Vagina (tissue), 2 donors: ENCODE measurements around the gene EFHD1. TPM values are rescaled to one million over a fixed set of nuclear protein-coding genes. Genes with fewer than 3 reads are reported as not detected.

Source experiments
- DNase-seq, 2 donors: peaks; one replicate each; pipeline ENCODE4 v3.0.0-alpha.2; 2017; ENCODE audit errors: extremely low spot score in 2 of 2
- H3K27ac ChIP-seq: fragments of 200-600 bp; sonication (generic); one replicate; pipeline ENCODE4 v1.5.1; 2019
- H3K27me3 ChIP-seq: fragments of 200-600 bp; sonication (generic); one replicate; pipeline ENCODE4 v1.5.1; 2019
- H3K36me3 ChIP-seq, 2 donors: fragments of 200-600 bp; sonication (generic); one replicate each; pipeline ENCODE4 v1.5.1; 2017 to 2019
- H3K4me1 ChIP-seq: fragments of 200-600 bp; sonication (generic); one replicate; pipeline ENCODE4 v1.5.1; 2019
- H3K4me3 ChIP-seq, 2 donors: fragments of 200-600 bp; sonication (generic); 1 replicate in 1 of 2; 2 replicates in 1 of 2; pipeline ENCODE4 v1.5.1; 2016 to 2019
- H3K9me3 ChIP-seq: fragments of 200-600 bp; sonication (generic); one replicate; pipeline ENCODE4 v1.5.1; 2019
- POLR2A ChIP-seq, 2 donors: fragments of 450-650 bp; IDR thresholded peaks; one replicate each; pipeline ENCODE4 v1.6.1; 2017; ENCODE audit warnings: antibody characterized with exemption in 2 of 2, mild to moderate bottlenecking in 2 of 2, moderate library complexity in 2 of 2
- POLR2AphosphoS5 ChIP-seq, 2 donors: sonication (generic); formaldehyde crosslinking; IDR thresholded peaks; one replicate each; pipeline ENCODE4 v1.9.0; 2017; ENCODE audit warnings: antibody characterized with exemption in 2 of 2, mild to moderate bottlenecking in 2 of 2, low read depth in 1 of 2; ENCODE audit not compliant: insufficient read depth in 1 of 2
- intact Hi-C: fragments of 100-400 bp; cut with DNase I; formaldehyde crosslinking; loops from one replicate; pipeline ENCODE4 v1.15.1; 2023
- total RNA-seq: library from RNA; depleted of rRNA; stranded (reverse); fragments of >200 nt; gene quantifications from one replicate; pipeline ENCODE4 v1.2.3, GENCODE V29; 2016
- TF ChIP-seq, protein P1 (sequence below), 3 experiments: fragments of 450-650 bp in 2 of 3; fragments of 200-600 bp in 1 of 3; sonication (generic) in 1 of 3; IDR thresholded peaks; one replicate each; pipeline ENCODE4 v1.5.1; 2017 to 2019; ENCODE audit warnings: antibody characterized with exemption in 3 of 3, mild to moderate bottlenecking in 2 of 3, moderate library complexity in 2 of 3

EFHD1 gene
- total RNA-seq, 1 donor from 2014 or later: 22.6 TPM

DNA sequence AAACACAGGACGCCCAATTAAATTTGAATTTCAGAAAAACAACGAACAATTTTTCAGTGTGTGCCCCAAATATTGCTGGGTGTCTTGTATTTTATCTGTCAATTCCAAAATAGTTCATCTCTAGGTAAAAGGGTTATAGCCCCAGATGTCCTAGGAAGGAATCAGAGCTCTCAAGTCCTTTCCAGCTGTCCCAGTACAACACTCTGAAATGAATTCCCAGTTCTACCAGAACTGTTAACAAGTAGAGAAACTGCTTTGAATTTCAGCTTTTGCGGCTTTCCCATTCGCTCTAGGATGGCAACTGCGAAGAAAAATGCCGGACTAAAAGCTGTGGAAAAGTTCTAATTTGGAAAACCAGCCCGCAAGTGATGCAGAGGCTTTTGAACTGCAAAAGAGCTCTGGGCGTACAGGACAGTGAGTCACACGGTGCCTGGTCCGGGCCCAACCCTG lies 63.2 kb downstream of the EFHD1 start:
- TF ChIP-seq POLR2A (IDR thresholded peaks at IDR 0.05) (no peak), POLR2AphosphoS5 (IDR thresholded peaks at IDR 0.05; ENCODE audit: insufficient read depth in 1 of 2, low read depth in 1 of 2) (no peak)
- TF ChIP-seq, protein P1, sequence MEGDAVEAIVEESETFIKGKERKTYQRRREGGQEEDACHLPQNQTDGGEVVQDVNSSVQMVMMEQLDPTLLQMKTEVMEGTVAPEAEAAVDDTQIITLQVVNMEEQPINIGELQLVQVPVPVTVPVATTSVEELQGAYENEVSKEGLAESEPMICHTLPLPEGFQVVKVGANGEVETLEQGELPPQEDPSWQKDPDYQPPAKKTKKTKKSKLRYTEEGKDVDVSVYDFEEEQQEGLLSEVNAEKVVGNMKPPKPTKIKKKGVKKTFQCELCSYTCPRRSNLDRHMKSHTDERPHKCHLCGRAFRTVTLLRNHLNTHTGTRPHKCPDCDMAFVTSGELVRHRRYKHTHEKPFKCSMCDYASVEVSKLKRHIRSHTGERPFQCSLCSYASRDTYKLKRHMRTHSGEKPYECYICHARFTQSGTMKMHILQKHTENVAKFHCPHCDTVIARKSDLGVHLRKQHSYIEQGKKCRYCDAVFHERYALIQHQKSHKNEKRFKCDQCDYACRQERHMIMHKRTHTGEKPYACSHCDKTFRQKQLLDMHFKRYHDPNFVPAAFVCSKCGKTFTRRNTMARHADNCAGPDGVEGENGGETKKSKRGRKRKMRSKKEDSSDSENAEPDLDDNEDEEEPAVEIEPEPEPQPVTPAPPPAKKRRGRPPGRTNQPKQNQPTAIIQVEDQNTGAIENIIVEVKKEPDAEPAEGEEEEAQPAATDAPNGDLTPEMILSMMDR (IDR thresholded peaks at IDR 0.05): no peak
- no peaks in the 10 kb centered on the region for H3K9me3 ChIP-seq
- DNase-seq: no peak
- H3K27me3 ChIP-seq: no peaks in the 10 kb centered on the region
- peaks cover 37% of the 10 kb centered on the region for H3K4me1 ChIP-seq
- intact Hi-C loops: loop anchor here (5.0 kb wide), 1 partner anchor 1084 kb away; no protein-coding TSS in a partner anchor
- peak overlapping the region; percentile 97 for H3K27ac ChIP-seq
- no peaks in the 10 kb centered on the region for H3K36me3 ChIP-seq
- peak overlapping the region; percentile 85 to 93 for H3K4me3 ChIP-seq

DNA sequence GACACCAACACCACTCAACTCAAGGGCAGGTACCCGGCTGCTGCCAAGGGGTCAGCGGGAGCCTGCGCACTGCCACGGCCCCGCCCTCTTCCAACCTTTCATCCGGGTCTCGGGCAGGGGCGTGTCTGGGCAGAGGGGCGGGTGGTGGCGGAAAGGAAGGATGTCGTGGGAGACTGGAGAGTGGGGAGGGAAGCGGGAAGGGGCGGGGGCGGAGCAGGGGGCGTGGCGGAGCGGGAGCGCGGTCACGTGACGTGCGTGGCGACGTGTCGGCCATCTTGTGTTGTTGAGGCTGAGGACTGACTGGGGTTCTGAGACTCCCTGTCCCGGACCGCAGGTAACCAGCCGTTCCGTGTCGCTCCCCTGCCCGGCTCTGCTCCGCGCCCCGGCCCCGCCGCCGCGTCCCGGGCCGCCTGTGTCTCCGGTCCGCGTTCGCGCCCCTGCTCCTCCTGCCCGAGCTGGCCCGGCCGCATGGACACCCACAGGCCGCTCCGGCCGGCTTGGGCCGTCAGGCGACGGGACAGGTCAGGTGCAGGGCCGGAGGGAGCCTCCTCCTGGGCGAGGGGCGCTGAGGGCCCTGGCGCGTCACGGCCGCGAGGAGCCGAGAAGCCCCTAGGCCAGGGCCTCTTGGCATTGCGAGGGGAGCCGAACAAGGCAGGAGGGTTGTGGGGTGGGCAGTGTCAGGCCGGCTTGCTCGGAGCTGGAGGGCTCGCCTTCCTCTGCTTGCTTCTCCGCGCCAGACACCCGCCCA lies 63.8 kb downstream of the EFHD1 start, which contains the start of gene GIGYF2:
GIGYF2 (plus strand) TSS at position 273 of the 748 bp plus-strand sequence. CDS start 37,867 bp downstream, outside the sequence.
- Histone ChIP-seq H3K4me1 (peaks cover 42% of the 10 kb centered on the region), H3K4me3 (peak within 1 kb of the TSS; percentile 85 to 93), H3K9me3 (no peaks in the 10 kb centered on the region), H3K27ac (peak within 1 kb of the TSS; percentile 97), H3K27me3 (no peaks in the 10 kb centered on the region), H3K36me3 (no peaks in the 10 kb centered on the region)
- intact Hi-C loops: loop anchor here (5.0 kb wide), 1 partner anchor 1085 kb away; no protein-coding TSS in a partner anchor
- TF ChIP-seq, protein P1 (IDR thresholded peaks at IDR 0.05): no peak
- TF ChIP-seq POLR2AphosphoS5 (IDR thresholded peaks at IDR 0.05; ENCODE audit: insufficient read depth in 1 of 2, low read depth in 1 of 2) (peak; percentile 73 to 89), POLR2A (IDR thresholded peaks at IDR 0.05) (peak in 1 of 2 donors; percentile 45)
- peak in 1 of 2 donors; percentile 98 for DNase-seq

DNA sequence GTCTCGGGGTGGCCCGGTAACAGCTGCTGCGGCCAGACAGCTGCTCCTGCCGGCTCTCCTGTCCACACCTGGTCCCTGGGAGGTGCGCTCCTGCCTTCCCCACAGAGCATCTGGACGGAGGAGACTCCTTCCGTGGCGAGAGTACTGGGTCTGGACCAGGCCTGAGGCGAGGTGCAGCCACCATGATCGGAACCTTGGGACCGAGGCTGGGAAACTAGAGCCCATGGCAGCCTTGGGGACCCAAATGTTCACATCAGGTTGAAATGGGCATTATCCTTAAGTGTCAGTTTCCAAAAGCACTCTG lies 64.4 kb downstream of the EFHD1 start:
- peak overlapping the region; percentile 97 for H3K27ac ChIP-seq
- H3K27me3 ChIP-seq: no peaks in the 10 kb centered on the region
- no peaks in the 10 kb centered on the region for H3K36me3 ChIP-seq
- H3K4me1 ChIP-seq: peaks cover 45% of the 10 kb centered on the region
- peak in 1 of 2 donors; percentile 8 for TF ChIP-seq POLR2AphosphoS5 (IDR thresholded peaks at IDR 0.05; ENCODE audit: insufficient read depth in 1 of 2, low read depth in 1 of 2)
- TF ChIP-seq, protein P1 (IDR thresholded peaks at IDR 0.05): no peak
- DNase-seq: no peak
- intact Hi-C loops: loop anchor here (5.0 kb wide), 1 partner anchor 1085 kb away; no protein-coding TSS in a partner anchor
- H3K9me3 ChIP-seq: no peaks in the 10 kb centered on the region
- H3K4me3 ChIP-seq: peak overlapping the region; percentile 85 to 93

DNA sequence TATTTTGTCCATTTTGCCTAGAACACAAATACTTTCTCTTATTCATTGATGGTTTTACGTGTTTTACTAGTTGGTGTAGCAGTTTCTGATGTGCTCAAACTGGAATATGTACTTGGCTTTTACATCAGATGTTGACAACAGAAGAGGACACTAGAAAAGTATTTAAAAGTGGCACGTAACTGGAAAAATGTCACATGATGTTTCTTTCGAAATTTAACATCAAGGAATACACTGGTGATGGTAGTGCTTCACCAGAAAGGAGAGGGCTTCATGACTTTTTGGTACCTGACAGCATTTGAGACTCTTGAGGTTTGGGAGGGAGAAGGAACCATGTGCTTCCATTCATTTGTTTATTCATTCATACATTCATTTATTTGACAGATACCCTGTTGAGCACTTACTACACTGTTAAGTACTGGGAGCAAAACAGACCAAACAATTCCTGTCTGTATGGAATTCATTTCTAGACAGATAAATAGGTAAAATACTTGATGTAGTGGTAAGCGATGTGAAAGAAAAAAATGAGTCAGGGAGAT lies 65.2 kb downstream of the EFHD1 start:
- intact Hi-C loops: loop anchor here (5.0 kb wide), 1 partner anchor 1086 kb away; no protein-coding TSS in a partner anchor
- TF ChIP-seq POLR2AphosphoS5 (IDR thresholded peaks at IDR 0.05; ENCODE audit: insufficient read depth in 1 of 2, low read depth in 1 of 2) (no peak), POLR2A (IDR thresholded peaks at IDR 0.05) (no peak)
- TF ChIP-seq, protein P1 (IDR thresholded peaks at IDR 0.05): no peak
- DNase-seq: no peak
- peak overlapping the region; percentile 85 to 93 for H3K4me3 ChIP-seq
- H3K27ac ChIP-seq: peak overlapping the region; percentile 97
- H3K9me3 ChIP-seq: no peaks in the 10 kb centered on the region
- no peaks in the 10 kb centered on the region for H3K27me3 ChIP-seq
- H3K4me1 ChIP-seq: peaks cover 53% of the 10 kb centered on the region
- H3K36me3 ChIP-seq: no peaks in the 10 kb centered on the region
